NT2/D1 (cell line): ENCODE measurements around the gene MATK.

Experiments used
- DNase-seq: peaks from one replicate; pipeline ENCODE4 v3.0.0-alpha.2; 2011; ENCODE audit warnings: low read depth, low spot score
- H3K27me3 ChIP-seq: 2 replicates; pipeline ENCODE4 v1.6.0; 2011; ENCODE audit warnings: mild to moderate bottlenecking; ENCODE audit not compliant: insufficient read length, insufficient read depth
- H3K36me3 ChIP-seq: 2 replicates; pipeline ENCODE4 v1.6.1; 2011; ENCODE audit warnings: mild to moderate bottlenecking, low read length, mixed read lengths; ENCODE audit not compliant: insufficient read depth, insufficient read length
- H3K4me1 ChIP-seq: 2 replicates; pipeline ENCODE4 v1.5.1; 2011; ENCODE audit not compliant: insufficient read depth, insufficient read length
- H3K4me3 ChIP-seq: 2 replicates; pipeline ENCODE4 v1.5.1; 2011; ENCODE audit warnings: low read depth; ENCODE audit not compliant: insufficient read length
- H3K9ac ChIP-seq: 2 replicates; pipeline ENCODE4 v1.6.0; 2011; ENCODE audit warnings: low read depth; ENCODE audit not compliant: insufficient read length
- H3K9me3 ChIP-seq: 2 replicates; pipeline ENCODE4 v1.5.1; 2011; ENCODE audit warnings: mild to moderate bottlenecking, low read length; ENCODE audit not compliant: insufficient read depth
- SUZ12 ChIP-seq: IDR thresholded peaks from 2 replicates; pipeline ENCODE4 v1.6.1; 2011; ENCODE audit not compliant: insufficient read length, insufficient read depth; ENCODE audit errors: extremely low read depth
- YY1 ChIP-seq: IDR thresholded peaks from 2 replicates; pipeline ENCODE4 v1.6.1; 2011; ENCODE audit not compliant: insufficient read length, insufficient read depth
- ZNF274 ChIP-seq: IDR thresholded peaks from 2 replicates; pipeline ENCODE4 v1.6.1; 2011; ENCODE audit warnings: mild to moderate bottlenecking, low read depth, low read length

The MATK gene

DNA sequence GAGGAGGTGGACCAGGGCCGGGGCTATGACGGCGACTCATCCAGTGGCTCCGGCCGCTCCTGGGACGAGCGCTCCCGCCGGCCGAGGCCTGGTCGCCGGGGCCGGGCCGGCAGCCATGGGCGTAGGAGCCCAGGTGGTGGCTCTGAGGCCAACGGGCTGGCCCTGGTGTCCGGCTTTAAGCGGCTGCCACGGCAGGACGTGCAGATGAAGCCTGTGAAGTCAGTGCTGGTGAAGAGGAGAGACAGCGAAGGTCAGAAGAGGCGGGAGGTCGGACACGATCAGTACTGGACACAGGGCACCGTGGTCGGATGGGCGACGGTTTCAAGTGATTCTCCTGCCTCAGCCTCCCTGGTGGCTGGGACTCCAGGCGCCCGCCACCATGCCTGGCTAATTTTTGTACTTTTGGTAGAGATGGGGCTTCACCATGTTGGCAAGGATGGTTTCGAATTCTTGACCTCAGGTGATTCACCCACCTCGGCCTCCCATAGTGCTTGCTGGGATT, 55.7 kb downstream of the MATK start:
- H3K27me3 ChIP-seq = no peaks in the 10 kb centered on the region
- no peaks in the 10 kb centered on the region for H3K36me3 ChIP-seq
- no peaks in the 10 kb centered on the region for H3K9me3 ChIP-seq
- DNase-seq = no peak
- no peak overlapping the region for H3K4me3 ChIP-seq
- peaks cover 16% of the 10 kb centered on the region for H3K4me1 ChIP-seq
- no peak overlapping the region for H3K9ac ChIP-seq
- no peak for TF ChIP-seq SUZ12
- no peak for TF ChIP-seq ZNF274
- TF ChIP-seq YY1 = no peak
